ELF-1 (cell line): ENCODE measurements around the gene TMX2.
A peak's percentile ranks its signal among the peaks of the same experiment; 100 is the strongest.
"Not testable (repeated sequence)": the region's sequence is repeated elsewhere in the genome, so short reads cannot be mapped to it uniquely, and the experiment has no call there.

Experiments used
- DNase-seq: peaks from one replicate; pipeline ENCODE4 v3.0.0-alpha.2; 2016; ENCODE audit warnings: low read depth, low spot score

Gene TMX2

GRCh38 chr11:57713835-57714234 is 1.4 kb downstream of the TMX2 start:
- no peak for DNase-seq

- DNase-seq = not testable (repeated sequence)
These were observed 4.3 kb downstream of the TMX2 start for GRCh38 chr11:57716726-57717125.

- no peak for DNase-seq
These were observed 14.8 kb downstream of the TMX2 start for GRCh38 chr11:57727185-57727584.

GRCh38 chr11:57728829-57729228 is 16.4 kb downstream of the TMX2 start:
- DNase-seq = peak; percentile 34

GRCh38 chr11:57729479-57729878 is 17.1 kb downstream of the TMX2 start:
- no peak for DNase-seq

- no peak for DNase-seq
These were observed 20.3 kb downstream of the TMX2 start for GRCh38 chr11:57732661-57733060.

- DNase-seq = peak; percentile 43
These were observed 23.4 kb downstream of the TMX2 start for GRCh38 chr11:57735619-57736298.

- DNase-seq = peak; percentile 99
These were observed 29.0 kb downstream of the TMX2 start, which contains the start of gene SELENOH for GRCh38 chr11:57741132-57742086. Gene SELENOH, plus strand, starts transcription at chr11:57741491. Its CDS starts 105 bp downstream, at chr11:57741596.

GRCh38 chr11:57742087-57742452 is 29.7 kb downstream of the TMX2 start:
- no peak for DNase-seq

- DNase-seq = no peak
These were observed 32.0 kb downstream of the TMX2 start for GRCh38 chr11:57744357-57744756.

GRCh38 chr11:57745206-57745605 is 32.8 kb downstream of the TMX2 start:
- no peak for DNase-seq

- no peak for DNase-seq
These were observed 34.5 kb downstream of the TMX2 start for GRCh38 chr11:57746920-57747319.

- DNase-seq = no peak
These were observed 38.8 kb downstream of the TMX2 start for GRCh38 chr11:57751176-57751575.

GRCh38 chr11:57751676-57752253 is 39.4 kb downstream of the TMX2 start, which contains the start of gene BTBD18:
Gene BTBD18, minus strand, starts transcription at chr11:57751819. Its CDS starts 631 bp downstream, at chr11:57751188.
- peak; percentile 50 for DNase-seq

GRCh38 chr11:57752954-57753353 is 40.6 kb downstream of the TMX2 start:
- peak; percentile 55 for DNase-seq

GRCh38 chr11:57758174-57758573 is 45.8 kb downstream of the TMX2 start:
- no peak for DNase-seq

- DNase-seq = peak; percentile 96
These were observed 49.2 kb downstream of the TMX2 start, which contains the start of gene CTNND1 for GRCh38 chr11:57761301-57762234. Gene CTNND1, plus strand, starts transcription at chr11:57761802. Its CDS starts 29,677 bp downstream, at chr11:57791479.

- no peak for DNase-seq
These were observed 50.0 kb downstream of the TMX2 start for GRCh38 chr11:57762235-57762861.

GRCh38 chr11:57763568-57763967 is 51.2 kb downstream of the TMX2 start:
- peak; percentile 58 for DNase-seq

- no peak for DNase-seq
These were observed 51.6 kb downstream of the TMX2 start for GRCh38 chr11:57764021-57764420.
